A673 (cell line): ENCODE measurements around the gene ALDH3B2. TPM values are rescaled to one million over a fixed set of nuclear protein-coding genes. Genes with fewer than 3 reads are reported as not detected.

ENCODE experiments used
- BruUV-seq: library from RNA; stranded (reverse); fragments of 400-500 nt; replicated peaks from 2 replicates; lab custom pipeline; 2021; lab: Mats Ljungman, UMichigan
- CTCF ChIA-PET: fragments of 300-600 bp; sonication (Branson Sonifier 250); formaldehyde crosslinking; loops from one replicate; lab custom pipeline; 2022; ENCODE audit warnings: antibody characterized with exemption; lab: Charles Lee
- POLR2A ChIA-PET: fragments of 300-600 bp; sonication (Branson Sonifier 250); formaldehyde crosslinking; loops from one replicate; lab custom pipeline; 2022; ENCODE audit warnings: antibody characterized with exemption; ENCODE audit not compliant: low non-redundant PET; lab: Charles Lee
- DNase-seq: peaks from one replicate; pipeline ENCODE4 v3.0.0-alpha.2; 2015; ENCODE audit warnings: low spot score
- H3K27ac ChIP-seq: fragments of 200-600 bp; sonication (generic); 2 replicates; pipeline ENCODE4 v1.5.1; 2016; ENCODE audit warnings: mixed run types, low read depth, mild to moderate bottlenecking, mixed read lengths, antibody characterized with exemption, low read length; ENCODE audit not compliant: poor library complexity, severe bottlenecking
- H3K27me3 ChIP-seq: fragments of 200-600 bp; sonication (generic); replicated peaks from 2 replicates; pipeline ENCODE4 v1.6.1; 2017; ENCODE audit warnings: mixed run types, low read depth, mild to moderate bottlenecking, mixed read lengths, antibody characterized with exemption, low read length; ENCODE audit not compliant: insufficient read depth, poor library complexity
- H3K36me3 ChIP-seq: fragments of 200-600 bp; sonication (generic); 2 replicates; pipeline ENCODE4 v1.6.1; 2016; ENCODE audit warnings: mixed run types, mild to moderate bottlenecking, mixed read lengths, antibody characterized with exemption, low read length; ENCODE audit not compliant: insufficient read depth, poor library complexity, severe bottlenecking
- H3K4me1 ChIP-seq: fragments of 200-600 bp; sonication (generic); 2 replicates; pipeline ENCODE4 v1.6.1; 2017; ENCODE audit warnings: mixed run types, mild to moderate bottlenecking, mixed read lengths, antibody characterized with exemption, low read length; ENCODE audit not compliant: insufficient read depth, poor library complexity, severe bottlenecking
- H3K4me3 ChIP-seq: fragments of 200-600 bp; sonication (generic); 2 replicates; pipeline ENCODE4 v1.5.1; 2016; ENCODE audit warnings: low read depth, mixed run types, mild to moderate bottlenecking, mixed read lengths, low read length; ENCODE audit not compliant: poor library complexity, severe bottlenecking
- H3K9me3 ChIP-seq: fragments of 200-600 bp; sonication (generic); 2 replicates; pipeline ENCODE4 v1.6.1; 2016; ENCODE audit warnings: mixed run types, low read depth, mild to moderate bottlenecking, mixed read lengths, antibody characterized with exemption, low read length; ENCODE audit not compliant: poor library complexity, severe bottlenecking
- CTCF ChIP-seq: fragments of 300-800, 200-600 bp; sonication (generic); conservative IDR thresholded peaks from 2 replicates; pipeline ENCODE4 v1.5.1; 2017; ENCODE audit warnings: low read depth, mild to moderate bottlenecking, antibody characterized with exemption, low read length, moderate library complexity, mixed read lengths
- EZH2 ChIP-seq: fragments of 200-600 bp; sonication (generic); IDR thresholded peaks from 2 replicates; pipeline ENCODE4 v1.6.1; 2017; ENCODE audit warnings: borderline replicate concordance, low read depth, mild to moderate bottlenecking, mixed read lengths, antibody characterized with exemption, low read length; ENCODE audit not compliant: poor library complexity, severe bottlenecking
- intact Hi-C: fragments of 100-400 bp; cut with micrococcal nuclease; formaldehyde crosslinking; loops from one replicate; pipeline ENCODE4 v1.10.0; 2022; ENCODE audit not compliant: unreplicated experiment
- total RNA-seq: library from RNA; stranded (reverse); gene quantifications from 2 replicates; pipeline ENCODE4 v1.2.3, GENCODE V29; 2021

Gene ALDH3B2
- total RNA-seq, 1 experiment from 2014 or later, result not detected

GRCh38 chr11:67668192-67668551, 6.3 kb downstream of the ALDH3B2 start:
- H3K4me3 ChIP-seq, result no peak overlapping the region
- H3K9me3 ChIP-seq, result no peaks in the 10 kb centered on the region
- H3K4me1 ChIP-seq, result no peaks in the 10 kb centered on the region
- no peaks in the 10 kb centered on the region for H3K36me3 ChIP-seq
- BruUV-seq, result no TSS peak
- intact Hi-C loops, result no loop called here
- ChIA-PET CTCF (no interaction called here), POLR2A (no interaction called here)
- no peak overlapping the region for H3K27ac ChIP-seq
- TF ChIP-seq CTCF (no peak), EZH2 (no peak)
- H3K27me3 ChIP-seq, result peaks cover 2% of the 10 kb centered on the region
- DNase-seq, result no peak

GRCh38 chr11:67667490-67668191, 6.8 kb downstream of the ALDH3B2 start:
- no TSS peak for BruUV-seq
- DNase-seq, result no peak
- H3K27ac ChIP-seq, result no peak overlapping the region
- H3K4me3 ChIP-seq, result no peak overlapping the region
- no peaks in the 10 kb centered on the region for H3K27me3 ChIP-seq
- ChIA-PET CTCF (no interaction called here), POLR2A (no interaction called here)
- no peaks in the 10 kb centered on the region for H3K36me3 ChIP-seq
- H3K9me3 ChIP-seq, result no peaks in the 10 kb centered on the region
- no peak for TF ChIP-seq CTCF
- no peak for TF ChIP-seq EZH2
- intact Hi-C loops, result no loop called here
- no peaks in the 10 kb centered on the region for H3K4me1 ChIP-seq

DNA sequence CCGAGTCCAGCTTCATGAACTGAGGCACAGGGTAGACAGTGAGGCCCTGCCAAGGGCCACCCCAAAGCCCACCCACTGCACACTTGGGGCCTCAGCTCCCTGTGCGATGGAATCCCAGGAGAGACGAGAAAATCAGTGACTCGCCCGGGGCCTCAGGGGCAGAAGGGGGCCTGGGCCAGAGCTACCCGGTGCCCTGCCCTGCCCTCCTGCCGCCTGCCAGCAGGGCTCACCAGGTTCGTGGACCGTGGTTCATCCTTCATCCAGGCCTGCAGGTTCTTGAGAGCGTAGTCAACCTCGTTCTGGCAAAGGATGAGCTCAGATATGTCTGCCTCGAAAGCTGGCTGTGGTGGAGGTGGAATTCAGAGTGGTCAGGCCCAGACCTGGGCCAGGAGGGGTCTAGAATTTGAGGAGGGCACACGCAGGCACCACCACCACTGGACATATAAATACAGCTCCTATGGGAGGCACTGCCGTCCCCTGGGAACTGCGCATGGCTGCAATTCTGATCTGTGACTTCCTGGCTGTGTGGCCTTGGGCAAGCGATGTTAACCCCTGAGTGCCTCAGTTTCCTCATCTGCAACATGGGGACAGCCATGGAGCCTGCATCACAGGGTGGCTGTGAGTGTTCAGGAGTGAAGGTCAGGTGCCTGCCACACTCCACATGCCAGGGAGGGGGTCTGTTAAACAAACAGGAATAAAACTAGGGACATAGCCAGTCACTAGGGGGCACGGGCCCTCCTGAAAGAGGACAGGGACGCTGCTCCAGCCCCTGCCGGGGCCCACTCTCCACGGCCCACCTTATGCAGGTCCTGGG, 7.5 kb downstream of the ALDH3B2 start:
- ChIA-PET POLR2A (no interaction called here), CTCF (no interaction called here)
- Histone ChIP-seq H3K4me3 (no peak overlapping the region), H3K27ac (no peak overlapping the region), H3K4me1 (no peaks in the 10 kb centered on the region), H3K27me3 (no peaks in the 10 kb centered on the region), H3K9me3 (no peaks in the 10 kb centered on the region), H3K36me3 (no peaks in the 10 kb centered on the region)
- intact Hi-C loops, result no loop called here
- TF ChIP-seq EZH2 (no peak), CTCF (no peak)
- DNase-seq, result no peak
- no TSS peak for BruUV-seq
